ENCODE data around the gene RPH3AL. TPM values are rescaled to one million over a fixed set of nuclear protein-coding genes. Genes with fewer than 3 reads are reported as not detected.

The RPH3AL gene
- total RNA-seq, 1 experiment from 2014 or later: 3.0 TPM

DNA sequence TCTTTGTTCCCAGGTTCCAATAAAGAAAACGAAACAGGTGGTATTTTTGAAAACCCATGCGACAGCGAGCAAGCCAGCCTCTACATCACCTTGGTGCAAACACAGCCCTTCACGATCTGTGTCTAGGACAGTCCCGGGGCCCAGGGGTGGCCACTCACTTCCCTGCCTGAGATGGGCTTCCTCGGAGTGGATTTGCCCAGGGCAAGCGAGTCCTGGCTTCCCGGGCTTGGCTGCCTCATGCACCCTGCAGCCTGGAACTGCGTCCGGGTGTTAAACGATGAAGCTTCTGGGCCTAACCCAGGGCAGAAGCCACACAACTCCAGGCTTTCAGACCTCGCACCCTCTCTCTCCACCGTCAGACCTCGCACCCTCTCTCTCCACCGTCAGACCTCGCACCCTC, 66.0 kb downstream of the RPH3AL start:
- no peaks in the 10 kb centered on the region for H3K36me3 Mint-ChIP-seq (ENCODE audit: insufficient read depth in 1 of 3, low read depth in 3 of 3)
- peaks cover 9% of the 10 kb centered on the region for H3K27me3 Mint-ChIP-seq (ENCODE audit: low read depth)
- TF ChIP-seq, protein P1, sequence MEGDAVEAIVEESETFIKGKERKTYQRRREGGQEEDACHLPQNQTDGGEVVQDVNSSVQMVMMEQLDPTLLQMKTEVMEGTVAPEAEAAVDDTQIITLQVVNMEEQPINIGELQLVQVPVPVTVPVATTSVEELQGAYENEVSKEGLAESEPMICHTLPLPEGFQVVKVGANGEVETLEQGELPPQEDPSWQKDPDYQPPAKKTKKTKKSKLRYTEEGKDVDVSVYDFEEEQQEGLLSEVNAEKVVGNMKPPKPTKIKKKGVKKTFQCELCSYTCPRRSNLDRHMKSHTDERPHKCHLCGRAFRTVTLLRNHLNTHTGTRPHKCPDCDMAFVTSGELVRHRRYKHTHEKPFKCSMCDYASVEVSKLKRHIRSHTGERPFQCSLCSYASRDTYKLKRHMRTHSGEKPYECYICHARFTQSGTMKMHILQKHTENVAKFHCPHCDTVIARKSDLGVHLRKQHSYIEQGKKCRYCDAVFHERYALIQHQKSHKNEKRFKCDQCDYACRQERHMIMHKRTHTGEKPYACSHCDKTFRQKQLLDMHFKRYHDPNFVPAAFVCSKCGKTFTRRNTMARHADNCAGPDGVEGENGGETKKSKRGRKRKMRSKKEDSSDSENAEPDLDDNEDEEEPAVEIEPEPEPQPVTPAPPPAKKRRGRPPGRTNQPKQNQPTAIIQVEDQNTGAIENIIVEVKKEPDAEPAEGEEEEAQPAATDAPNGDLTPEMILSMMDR (conservative IDR thresholded peaks at IDR 0.05): no peak
- no CpG with 5 or more reads among the region's 16 CpGs for WGBS (ENCODE audit: extremely low coverage, insufficient read length, low lambda C conversion rate)
- H3K4me3 Mint-ChIP-seq: no peak overlapping the region
- Histone ChIP-seq H3K27me3 (ENCODE audit: insufficient read depth, low read length) (no peaks in the 10 kb centered on the region), H3K14ac (ENCODE audit: insufficient read depth, low read length) (no peak overlapping the region), H2BK5ac (ENCODE audit: insufficient read length, low read length) (no peak overlapping the region), H4K5ac (ENCODE audit: insufficient read length, low read depth, low read length) (no peak overlapping the region), H2AFZ (ENCODE audit: low read length) (no peak overlapping the region), H3K79me1 (ENCODE audit: insufficient read depth, low read depth, low read length, poor library complexity, severe bottlenecking) (no peaks in the 10 kb centered on the region), H2AK5ac (ENCODE audit: insufficient read length, low read length) (no peak overlapping the region), H2BK15ac (ENCODE audit: low read depth, low read length) (no peak overlapping the region), H4K91ac (ENCODE audit: insufficient read length, low read depth, low read length) (no peak overlapping the region), H2BK120ac (ENCODE audit: low read depth, low read length, poor library complexity, severe bottlenecking) (no peak overlapping the region), H2BK12ac (ENCODE audit: insufficient read length, low read depth, low read length) (no peak overlapping the region), H3K23me2 (ENCODE audit: insufficient read length, low read depth, low read length, poor library complexity, severe bottlenecking) (no peaks in the 10 kb centered on the region), H3K4me2 (ENCODE audit: insufficient read depth, insufficient read length, low read length) (no peak overlapping the region), H2BK20ac (ENCODE audit: low read depth, low read length, poor library complexity, severe bottlenecking) (no peak overlapping the region), H3K9ac (ENCODE audit: extremely low read depth, insufficient read length, low read length) (no peak overlapping the region), H3K27ac (ENCODE audit: insufficient read length, low read depth, low read length) (no peak overlapping the region), H3K9me3 (ENCODE audit: control insufficient read depth, low read depth, low read length) (no peaks in the 10 kb centered on the region), H3K23ac (ENCODE audit: insufficient read length, low read depth, low read length) (no peak overlapping the region), H4K20me1 (ENCODE audit: control insufficient read depth, insufficient read depth, insufficient read length) (no peaks in the 10 kb centered on the region), H3K56ac (ENCODE audit: insufficient read length, low read depth, low read length) (no peak overlapping the region), H3T11ph (ENCODE audit: low read length) (no peak overlapping the region), H4K8ac (replicated peaks; ENCODE audit: insufficient read length, low read depth, low read length) (no peak overlapping the region), H3K4me1 (ENCODE audit: insufficient read depth, low read length) (no peaks in the 10 kb centered on the region), H3K4ac (ENCODE audit: low read depth, low read length) (no peak overlapping the region), H3K79me2 (ENCODE audit: insufficient read depth, low read length) (no peaks in the 10 kb centered on the region), H3K18ac (ENCODE audit: insufficient read length, low read depth, low read length) (no peak overlapping the region)
- no peaks in the 10 kb centered on the region for H3K9me3 Mint-ChIP-seq
- H3K27ac Mint-ChIP-seq: no peak overlapping the region
- DNase-seq: no peak
- peaks cover 4 to 19% of the 10 kb centered on the region in 2 experiments for H3K4me1 Mint-ChIP-seq

All from H9 (cell line).